ENCODE results near the gene CTSE. TPM values are rescaled to one million over a fixed set of nuclear protein-coding genes. Genes with fewer than 3 reads are reported as not detected.

Gene CTSE
- total RNA-seq, 4 donors from 2014 or later: not detected

DNA sequence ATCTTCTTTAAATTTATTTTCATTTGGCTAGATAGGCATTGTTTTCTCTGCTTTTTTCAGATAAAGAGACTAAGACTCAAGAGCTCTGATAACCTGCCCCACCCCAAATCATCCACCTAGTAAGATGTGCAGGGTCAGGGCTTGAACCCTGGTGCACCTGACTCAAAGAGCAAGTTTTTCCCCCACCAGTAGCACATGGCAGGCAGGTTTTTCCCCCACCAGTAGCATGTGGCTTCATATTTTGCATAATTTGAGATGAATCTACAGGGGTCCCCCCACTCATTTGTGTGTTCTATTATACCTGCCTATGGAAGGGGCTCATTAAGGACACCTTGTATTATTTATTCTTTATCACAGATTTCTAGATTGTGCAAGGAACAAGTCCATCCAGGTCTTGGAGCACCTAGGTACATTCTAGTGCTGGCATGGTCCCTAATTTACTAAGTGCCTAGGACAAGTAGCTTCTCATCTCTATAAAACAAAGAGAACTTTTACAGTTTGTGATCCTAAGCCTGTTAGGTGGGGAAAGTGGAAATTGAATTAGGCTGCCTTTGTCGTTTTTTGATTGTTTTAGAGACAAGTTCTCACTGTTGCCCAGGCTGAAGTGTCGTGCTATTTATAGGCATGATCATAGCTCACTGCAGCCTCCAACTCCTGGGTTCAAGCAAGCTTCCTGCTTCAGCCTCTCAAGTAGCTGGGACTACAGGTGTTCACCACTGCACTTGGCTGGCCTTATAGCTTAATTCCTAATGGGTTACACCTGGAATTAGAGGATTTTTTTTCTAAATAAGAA, 13.2 kb upstream of the CTSE start:
- 35 to 48% methylated on average over 2 of the region's 2 CpGs for WGBS, 2 donors
- H3K4me1 ChIP-seq: no peaks in the 10 kb centered on the region
- TF ChIP-seq, protein P1, sequence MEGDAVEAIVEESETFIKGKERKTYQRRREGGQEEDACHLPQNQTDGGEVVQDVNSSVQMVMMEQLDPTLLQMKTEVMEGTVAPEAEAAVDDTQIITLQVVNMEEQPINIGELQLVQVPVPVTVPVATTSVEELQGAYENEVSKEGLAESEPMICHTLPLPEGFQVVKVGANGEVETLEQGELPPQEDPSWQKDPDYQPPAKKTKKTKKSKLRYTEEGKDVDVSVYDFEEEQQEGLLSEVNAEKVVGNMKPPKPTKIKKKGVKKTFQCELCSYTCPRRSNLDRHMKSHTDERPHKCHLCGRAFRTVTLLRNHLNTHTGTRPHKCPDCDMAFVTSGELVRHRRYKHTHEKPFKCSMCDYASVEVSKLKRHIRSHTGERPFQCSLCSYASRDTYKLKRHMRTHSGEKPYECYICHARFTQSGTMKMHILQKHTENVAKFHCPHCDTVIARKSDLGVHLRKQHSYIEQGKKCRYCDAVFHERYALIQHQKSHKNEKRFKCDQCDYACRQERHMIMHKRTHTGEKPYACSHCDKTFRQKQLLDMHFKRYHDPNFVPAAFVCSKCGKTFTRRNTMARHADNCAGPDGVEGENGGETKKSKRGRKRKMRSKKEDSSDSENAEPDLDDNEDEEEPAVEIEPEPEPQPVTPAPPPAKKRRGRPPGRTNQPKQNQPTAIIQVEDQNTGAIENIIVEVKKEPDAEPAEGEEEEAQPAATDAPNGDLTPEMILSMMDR (IDR thresholded peaks at IDR 0.05): no peak
- TF ChIP-seq EP300 (IDR thresholded peaks at IDR 0.05) (no peak), POLR2A (IDR thresholded peaks at IDR 0.05) (no peak)

DNA sequence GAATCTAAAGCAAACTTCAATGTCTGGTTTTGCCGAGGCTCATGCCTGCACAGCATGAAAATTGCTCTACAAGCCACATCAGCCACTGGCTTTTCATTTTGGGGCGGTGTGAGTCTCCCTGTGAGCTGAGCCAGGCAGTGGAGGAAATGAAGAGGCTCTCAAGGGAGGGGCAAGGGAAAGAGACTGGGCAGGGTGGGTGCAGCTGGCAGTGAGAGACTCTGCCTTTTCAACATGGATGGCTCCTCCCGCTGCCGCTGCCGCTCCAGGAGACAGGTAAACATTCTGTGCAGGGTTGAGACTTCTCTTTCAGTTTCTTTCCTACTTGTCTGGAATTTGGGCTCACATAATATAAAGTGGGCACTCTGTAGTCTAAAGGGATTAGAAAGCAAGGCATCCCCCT, 11.3 kb upstream of the CTSE start:
- Histone ChIP-seq H3K9me3 (no peaks in the 10 kb centered on the region), H3K36me3 (no peaks in the 10 kb centered on the region), H3K27ac (no peak overlapping the region), H3K4me1 (no peaks in the 10 kb centered on the region), H3K27me3 (peaks cover 0 to 30% of the 10 kb centered on the region in 2 donors), H3K4me3 (no peak overlapping the region)
- TF ChIP-seq EP300 (IDR thresholded peaks at IDR 0.05): no peak
- no peak for TF ChIP-seq POLR2A (IDR thresholded peaks at IDR 0.05)
- TF ChIP-seq, protein P1 (IDR thresholded peaks at IDR 0.05): no peak
- WGBS, 2 donors: 60 to 70% methylated on average over 5 of the region's 5 CpGs
- DNase-seq (ENCODE audit: low spot score in 2 of 2): no peak

More for the DNA sequence above, 13.2 kb upstream of the CTSE start:
- Histone ChIP-seq H3K27me3 (peaks cover 0 to 33% of the 10 kb centered on the region in 2 donors), H3K27ac (peak overlapping the region in 1 of 4 donors; percentile 40), H3K4me3 (no peak overlapping the region), H3K9me3 (no peaks in the 10 kb centered on the region), H3K36me3 (no peaks in the 10 kb centered on the region)
- no peak for DNase-seq (ENCODE audit: low spot score in 2 of 2)

DNA sequence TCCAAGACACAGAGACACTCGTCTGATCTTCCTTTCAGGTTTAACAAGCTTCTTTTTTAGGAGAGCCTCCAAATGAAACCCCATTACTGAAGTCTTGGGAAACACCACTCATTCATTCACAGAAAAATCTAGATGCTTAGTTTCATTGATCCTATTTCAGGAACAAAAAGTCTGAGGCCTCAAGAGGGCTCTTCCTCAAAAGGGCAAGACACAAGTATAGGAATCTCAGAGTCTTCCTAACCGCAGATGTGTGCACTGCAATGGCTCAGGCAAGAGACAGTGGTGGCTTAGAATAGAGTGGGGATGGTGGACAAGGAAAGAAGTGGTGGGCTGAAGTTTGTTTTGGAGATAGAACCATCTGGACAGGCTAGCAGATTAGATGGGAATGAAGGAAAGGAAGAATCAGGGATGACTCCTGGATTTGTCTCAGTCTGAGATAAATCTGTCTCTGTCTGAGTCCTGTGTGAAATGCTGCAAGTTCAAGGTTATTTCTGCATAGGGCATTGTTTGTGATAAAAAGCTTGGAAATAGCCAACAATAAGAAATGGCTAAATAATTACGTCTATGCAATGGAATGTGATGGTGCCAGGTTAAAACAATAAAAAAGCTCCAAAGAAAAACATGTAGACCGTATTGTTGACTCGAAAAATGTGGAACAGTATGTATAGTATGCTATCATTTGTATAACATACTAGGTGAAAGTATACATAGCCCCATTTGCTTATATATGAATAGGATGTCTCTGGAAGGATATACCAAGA, 8.9 kb upstream of the CTSE start:
- Histone ChIP-seq H3K9me3 (no peaks in the 10 kb centered on the region), H3K4me3 (no peak overlapping the region), H3K27ac (no peak overlapping the region), H3K4me1 (no peaks in the 10 kb centered on the region), H3K27me3 (peaks cover 0 to 17% of the 10 kb centered on the region in 2 donors), H3K36me3 (no peaks in the 10 kb centered on the region)
- DNase-seq (ENCODE audit: low spot score in 2 of 2): no peak
- TF ChIP-seq EP300 (IDR thresholded peaks at IDR 0.05) (no peak), POLR2A (IDR thresholded peaks at IDR 0.05) (no peak)
- TF ChIP-seq, protein P1 (IDR thresholded peaks at IDR 0.05): no peak
- 59 to 73% methylated on average over 5 of the region's 5 CpGs for WGBS, 2 donors

DNA sequence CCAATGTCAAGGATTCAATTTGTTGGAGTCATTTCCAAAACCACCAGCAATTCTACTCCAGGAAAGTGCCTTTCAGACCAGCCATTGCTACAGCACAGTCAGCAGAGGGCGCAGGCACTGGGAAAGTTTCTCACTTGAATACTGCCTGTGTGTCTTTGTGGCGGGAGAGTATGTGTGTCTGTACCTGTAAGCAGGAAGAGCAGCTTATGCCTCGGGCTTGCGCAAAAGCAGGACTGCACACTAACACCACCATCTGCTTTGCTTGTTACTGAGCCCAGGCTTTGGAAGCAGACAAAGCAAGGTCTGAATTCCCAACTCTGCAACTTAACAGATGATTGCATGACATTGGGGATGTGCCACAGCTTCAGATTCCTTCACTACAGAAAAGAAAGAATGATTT, 7.0 kb upstream of the CTSE start:
- Histone ChIP-seq H3K27me3 (peaks cover 0 to 7% of the 10 kb centered on the region in 2 donors), H3K4me3 (no peak overlapping the region), H3K27ac (no peak overlapping the region), H3K4me1 (no peaks in the 10 kb centered on the region), H3K36me3 (no peaks in the 10 kb centered on the region), H3K9me3 (no peaks in the 10 kb centered on the region)
- TF ChIP-seq POLR2A (IDR thresholded peaks at IDR 0.05): no peak
- TF ChIP-seq, protein P1 (IDR thresholded peaks at IDR 0.05): peak in 4 of 5 experiments; percentile 44 to 69 (median 65)
- no peak for TF ChIP-seq EP300 (IDR thresholded peaks at IDR 0.05)
- DNase-seq (ENCODE audit: low spot score in 2 of 2): peak; percentile 36 to 40
- 4 to 13% methylated on average over 4 of the region's 4 CpGs for WGBS, 2 donors

DNA sequence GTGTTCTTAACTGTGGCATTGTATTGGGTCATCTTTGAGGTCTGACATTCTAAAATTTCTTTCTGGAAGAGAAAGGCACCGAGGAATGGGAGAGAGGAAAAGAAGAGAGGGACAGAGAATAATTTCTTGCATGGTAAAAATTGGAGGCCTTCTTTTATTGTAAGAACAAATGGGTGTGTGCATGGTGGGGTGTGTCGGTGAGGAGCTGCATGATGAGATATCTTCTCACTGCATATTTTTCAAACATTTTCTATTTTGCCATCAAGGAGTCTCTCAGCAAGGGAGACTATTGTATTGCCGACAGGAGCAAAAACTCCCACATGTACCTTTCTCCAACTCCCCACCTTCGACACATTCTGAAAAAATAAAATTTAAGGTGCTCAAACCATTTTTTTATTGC, 6.5 kb upstream of the CTSE start:
- Histone ChIP-seq H3K9me3 (no peaks in the 10 kb centered on the region), H3K36me3 (no peaks in the 10 kb centered on the region), H3K4me1 (no peaks in the 10 kb centered on the region), H3K27me3 (peaks cover 0 to 5% of the 10 kb centered on the region in 2 donors), H3K27ac (no peak overlapping the region), H3K4me3 (no peak overlapping the region)
- no peak for DNase-seq (ENCODE audit: low spot score in 2 of 2)
- 75 to 76% methylated on average over 4 of the region's 4 CpGs for WGBS, 2 donors
- no peak for TF ChIP-seq EP300 (IDR thresholded peaks at IDR 0.05)
- TF ChIP-seq, protein P1 (IDR thresholded peaks at IDR 0.05): no peak
- no peak for TF ChIP-seq POLR2A (IDR thresholded peaks at IDR 0.05)

Measured in tibial nerve (tissue), 4 donors.